K562 (cell line): ENCODE data around the gene ZNF384. TPM values are rescaled to one million over a fixed set of nuclear protein-coding genes. Genes with fewer than 3 reads are reported as not detected.

Source experiments
- ATF1 ChIP-seq, 2 experiments: fragments of 450-650 bp in 1 of 2; IDR thresholded peaks; 2 replicates each; pipeline ENCODE4 v1.6.1; 2016; ENCODE audit warnings: missing compliant biosample characterization in 1 of 2, missing genetic modification characterization in 1 of 2
- EWSR1 ChIP-seq: fragments of 450-650 bp; IDR thresholded peaks from 2 replicates; pipeline ENCODE4 v1.6.1; 2018; ENCODE audit warnings: borderline replicate concordance, mild to moderate bottlenecking, low read depth, moderate library complexity; ENCODE audit not compliant: partially characterized antibody
- GTF2E2 ChIP-seq: fragments of 200-800 bp; sonication (Bioruptor generic); IDR thresholded peaks from 2 replicates; pipeline ENCODE4 v1.6.1; 2016; ENCODE audit warnings: missing genetic modification characterization, missing compliant biosample characterization
- HDAC3 ChIP-seq: fragments of 450-650 bp; IDR thresholded peaks from 2 replicates; pipeline ENCODE4 v1.6.1; 2018; ENCODE audit warnings: borderline replicate concordance, mild to moderate bottlenecking, moderate library complexity; ENCODE audit not compliant: partially characterized antibody
- IFI16 ChIP-seq: fragments of 250-450 bp; sonication (Bioruptor Pico); IDR thresholded peaks from 2 replicates; pipeline ENCODE4 v2.1.2; 2022; ENCODE audit warnings: mild to moderate bottlenecking, inconsistent platforms
- KHSRP ChIP-seq: fragments of 450-650 bp; IDR thresholded peaks from 2 replicates; pipeline ENCODE4 v1.6.1; 2017
- MED1 ChIP-seq: sonication (generic); formaldehyde crosslinking; IDR thresholded peaks from 2 replicates; pipeline ENCODE4 v1.8.1; 2023; ENCODE audit warnings: missing genetic modification reagents, borderline replicate concordance
- NCOA6 ChIP-seq: fragments of 450-650 bp; IDR thresholded peaks from 2 replicates; pipeline ENCODE4 v1.6.1; 2017; ENCODE audit warnings: mild to moderate bottlenecking
- NCOR1 ChIP-seq: fragments of 450-650 bp; IDR thresholded peaks from 2 replicates; pipeline ENCODE4 v1.6.1; 2016; ENCODE audit warnings: mild to moderate bottlenecking, moderate library complexity
- RBBP5 ChIP-seq: fragments of 200-600 bp; sonication (generic); IDR thresholded peaks from 2 replicates; pipeline ENCODE4 v1.6.1; 2012; ENCODE audit warnings: borderline replicate concordance, mild to moderate bottlenecking, low read length, control low read depth, inconsistent platforms; ENCODE audit not compliant: insufficient read depth, poor library complexity, severe bottlenecking
- SIRT6 ChIP-seq: IDR thresholded peaks from one replicate; pipeline ENCODE4 v1.6.1; 2012; ENCODE audit warnings: low read depth, mild to moderate bottlenecking, control low read depth, inconsistent platforms, low read length, moderate library complexity
- SNRNP70 ChIP-seq: fragments of 200-400 bp; formaldehyde crosslinking; optimal IDR thresholded peaks from 2 replicates; pipeline ENCODE3; 2017; ENCODE audit warnings: low read depth, low read length
- TEAD4 ChIP-seq, 2 experiments: sonication (generic) in 1 of 2; formaldehyde crosslinking in 1 of 2; IDR thresholded peaks; 2 replicates each; pipeline versions ENCODE4 v1.6.1 to v1.8.0; 2012 to 2022; ENCODE audit warnings: borderline replicate concordance in 1 of 2, inconsistent platforms in 1 of 2, low read length in 1 of 2, mild to moderate bottlenecking in 1 of 2, missing genetic modification reagents in 1 of 2
- U2AF1 ChIP-seq: fragments of 200-400 bp; formaldehyde crosslinking; optimal IDR thresholded peaks from 2 replicates; pipeline ENCODE3; 2017; ENCODE audit warnings: mild to moderate bottlenecking, low read depth, low read length, moderate library complexity
- ZNF217 ChIP-seq: sonication (generic); formaldehyde crosslinking; IDR thresholded peaks from 2 replicates; pipeline ENCODE4 v1.8.0; 2022; ENCODE audit warnings: mild to moderate bottlenecking, missing genetic modification reagents
- ZNF778 ChIP-seq: fragments of 450-650 bp; formaldehyde crosslinking; IDR thresholded peaks from 2 replicates; pipeline ENCODE4 v1.4.0; 2020; ENCODE audit warnings: mild to moderate bottlenecking, moderate library complexity
- ZSCAN29 ChIP-seq: fragments of 450-650 bp; IDR thresholded peaks from 2 replicates; pipeline ENCODE4 v1.6.1; 2017
- polyA plus RNA-seq, 8 experiments: library from polyadenylated mRNA; depleted of rRNA in 4 of 8; stranded (reverse) in 5 of 8; unstranded in 3 of 8; fragments of >200 nt; fragmentation: Nextera tagmentation in 2 of 8; fragmentation: Illumina TruSeq in 1 of 8; extraction: Ambion mirVana in 2 of 8; extraction: Trizol in 1 of 8; gene quantifications; 2 replicates each; pipeline versions ENCODE4 v1.2.1 to v1.2.3, GENCODE V29; 2011 to 2014; ENCODE audit warnings: inconsistent platforms in 1 of 8, missing spikeins in 1 of 8
- total RNA-seq, 7 experiments: library from RNA; depleted of rRNA in 6 of 7; stranded (reverse); fragments of >200 nt in 6 of 7; fragmentation: Illumina TruSeq in 2 of 7; extraction: Trizol in 2 of 7; gene quantifications; 2 replicates each; pipeline versions ENCODE4 v1.2.1 to v1.2.3, GENCODE V29; 2011 to 2021; ENCODE audit warnings: low replicate concordance in 1 of 7
- TF ChIP-seq, protein P1 (sequence below), 2 experiments: fragments of 450-650 bp in 1 of 2; sonication (generic) in 1 of 2; formaldehyde crosslinking; conservative IDR thresholded peaks; 2 replicates each; pipeline versions ENCODE4 v1.4.0 to v1.8.1; 2020 to 2022; ENCODE audit warnings: mild to moderate bottlenecking in 1 of 2, missing genetic modification reagents in 1 of 2
- TF ChIP-seq, protein P2 (sequence below): sonication (generic); formaldehyde crosslinking; IDR thresholded peaks from 2 replicates; pipeline ENCODE4 v1.8.1; 2023; ENCODE audit warnings: mild to moderate bottlenecking, missing genetic modification reagents
- TF ChIP-seq, protein P3 (sequence below): sonication (generic); formaldehyde crosslinking; IDR thresholded peaks from 2 replicates; pipeline ENCODE4 v1.8.1; 2022; ENCODE audit warnings: missing genetic modification reagents
- TF ChIP-seq, protein P4 (sequence below): sonication (generic); IDR thresholded peaks from 2 replicates; pipeline ENCODE4 v1.6.1; 2016
- TF ChIP-seq, protein P5 (sequence below): fragments of 250-450 bp; sonication (Bioruptor Pico); IDR thresholded peaks from 2 replicates; pipeline ENCODE4 v1.6.1; 2021; ENCODE audit warnings: mild to moderate bottlenecking

ZNF384 gene
- total and polyA plus RNA-seq, 9 of the 15 experiments (the other 6 are each of a cell fraction or from before 2014, with no cell fraction given): 0.36 to 64.8 (median 21.3) TPM

DNA sequence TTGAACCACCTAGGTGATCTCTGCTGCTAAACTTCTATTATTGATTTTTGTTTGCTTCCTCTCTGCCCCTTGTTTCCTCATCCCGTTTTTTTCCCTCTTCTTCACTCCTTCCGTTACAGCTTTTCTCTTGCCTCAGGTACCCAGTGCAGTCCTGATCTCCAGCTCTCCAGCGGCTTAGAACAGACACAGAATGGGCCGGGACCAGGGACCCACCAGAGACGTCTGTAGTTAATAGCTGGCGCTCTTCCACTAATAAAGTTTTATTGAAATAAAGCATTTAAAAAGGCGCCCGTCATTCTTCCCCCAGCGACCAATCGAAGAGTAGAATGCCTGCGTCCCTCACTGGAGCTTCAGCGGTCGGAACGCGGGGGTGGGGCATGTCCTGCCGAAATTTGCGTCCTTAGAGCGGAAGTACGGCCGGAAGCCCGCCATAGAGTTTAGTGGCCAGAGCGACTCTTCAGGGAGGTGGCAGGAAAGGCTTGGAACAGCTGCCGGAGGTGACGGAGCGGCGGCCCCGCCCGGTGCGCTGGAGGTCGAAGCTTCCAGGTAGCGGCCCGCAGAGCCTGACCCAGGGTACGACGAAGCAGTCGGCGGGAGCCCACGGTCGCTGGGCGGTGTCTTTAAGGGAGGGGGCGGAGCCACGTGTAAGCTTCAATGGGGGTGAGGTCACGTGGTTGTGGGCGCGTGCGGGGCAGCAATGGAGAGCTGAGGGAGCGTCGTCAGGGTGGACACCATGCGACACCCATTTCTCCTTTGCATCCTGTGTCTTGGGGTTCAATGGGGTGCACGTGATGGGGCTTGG, 34.6 kb upstream of the ZNF384 start, which contains the start of gene COPS7A (continued):
- TF ChIP-seq, protein P1, sequence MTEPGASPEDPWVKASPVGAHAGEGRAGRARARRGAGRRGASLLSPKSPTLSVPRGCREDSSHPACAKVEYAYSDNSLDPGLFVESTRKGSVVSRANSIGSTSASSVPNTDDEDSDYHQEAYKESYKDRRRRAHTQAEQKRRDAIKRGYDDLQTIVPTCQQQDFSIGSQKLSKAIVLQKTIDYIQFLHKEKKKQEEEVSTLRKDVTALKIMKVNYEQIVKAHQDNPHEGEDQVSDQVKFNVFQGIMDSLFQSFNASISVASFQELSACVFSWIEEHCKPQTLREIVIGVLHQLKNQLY (CRISPR knock-in tag; conservative IDR thresholded peaks at IDR 0.05): no peak
- TF ChIP-seq, protein P2, sequence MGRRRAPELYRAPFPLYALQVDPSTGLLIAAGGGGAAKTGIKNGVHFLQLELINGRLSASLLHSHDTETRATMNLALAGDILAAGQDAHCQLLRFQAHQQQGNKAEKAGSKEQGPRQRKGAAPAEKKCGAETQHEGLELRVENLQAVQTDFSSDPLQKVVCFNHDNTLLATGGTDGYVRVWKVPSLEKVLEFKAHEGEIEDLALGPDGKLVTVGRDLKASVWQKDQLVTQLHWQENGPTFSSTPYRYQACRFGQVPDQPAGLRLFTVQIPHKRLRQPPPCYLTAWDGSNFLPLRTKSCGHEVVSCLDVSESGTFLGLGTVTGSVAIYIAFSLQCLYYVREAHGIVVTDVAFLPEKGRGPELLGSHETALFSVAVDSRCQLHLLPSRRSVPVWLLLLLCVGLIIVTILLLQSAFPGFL (CRISPR knock-in tag): no peak
- TF ChIP-seq NCOR1 (0 out of 2 replicates have a peak, but pooled peaks have one; percentile 5), SNRNP70 (no peak), ZNF217 (no peak), SIRT6 (no peak), HDAC3 (no peak), ATF1 (CRISPR knock-in tag; IDR thresholded peaks at IDR 0.05) (no peak), ATF1 (tag; IDR thresholded peaks at IDR 0.05) (peak; percentile 94), NCOA6 (0 out of 2 replicates have a peak, but pooled peaks have one; percentile 59), EWSR1 (no peak), U2AF1 (no peak), RBBP5 (no peak), KHSRP (no peak), ZSCAN29 (no peak), GTF2E2 (tag) (peak; percentile 75; the same call in 1 of the 2 replicates), TEAD4 (IDR thresholded peaks at IDR 0.05; ENCODE audit: low read length) (no peak; the same call in none of the 2 replicates), TEAD4 (CRISPR knock-in tag; IDR thresholded peaks at IDR 0.05; ENCODE audit: borderline replicate concordance) (no peak), MED1 (CRISPR knock-in tag) (no peak), ZNF778 (CRISPR knock-in tag) (no peak), IFI16 (no peak)
- TF ChIP-seq, protein P3, sequence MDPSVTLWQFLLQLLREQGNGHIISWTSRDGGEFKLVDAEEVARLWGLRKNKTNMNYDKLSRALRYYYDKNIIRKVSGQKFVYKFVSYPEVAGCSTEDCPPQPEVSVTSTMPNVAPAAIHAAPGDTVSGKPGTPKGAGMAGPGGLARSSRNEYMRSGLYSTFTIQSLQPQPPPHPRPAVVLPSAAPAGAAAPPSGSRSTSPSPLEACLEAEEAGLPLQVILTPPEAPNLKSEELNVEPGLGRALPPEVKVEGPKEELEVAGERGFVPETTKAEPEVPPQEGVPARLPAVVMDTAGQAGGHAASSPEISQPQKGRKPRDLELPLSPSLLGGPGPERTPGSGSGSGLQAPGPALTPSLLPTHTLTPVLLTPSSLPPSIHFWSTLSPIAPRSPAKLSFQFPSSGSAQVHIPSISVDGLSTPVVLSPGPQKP (CRISPR knock-in tag): no peak
- TF ChIP-seq, protein P4, sequence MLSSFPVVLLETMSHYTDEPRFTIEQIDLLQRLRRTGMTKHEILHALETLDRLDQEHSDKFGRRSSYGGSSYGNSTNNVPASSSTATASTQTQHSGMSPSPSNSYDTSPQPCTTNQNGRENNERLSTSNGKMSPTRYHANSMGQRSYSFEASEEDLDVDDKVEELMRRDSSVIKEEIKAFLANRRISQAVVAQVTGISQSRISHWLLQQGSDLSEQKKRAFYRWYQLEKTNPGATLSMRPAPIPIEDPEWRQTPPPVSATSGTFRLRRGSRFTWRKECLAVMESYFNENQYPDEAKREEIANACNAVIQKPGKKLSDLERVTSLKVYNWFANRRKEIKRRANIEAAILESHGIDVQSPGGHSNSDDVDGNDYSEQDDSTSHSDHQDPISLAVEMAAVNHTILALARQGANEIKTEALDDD: no peak
- TF ChIP-seq, protein P5, sequence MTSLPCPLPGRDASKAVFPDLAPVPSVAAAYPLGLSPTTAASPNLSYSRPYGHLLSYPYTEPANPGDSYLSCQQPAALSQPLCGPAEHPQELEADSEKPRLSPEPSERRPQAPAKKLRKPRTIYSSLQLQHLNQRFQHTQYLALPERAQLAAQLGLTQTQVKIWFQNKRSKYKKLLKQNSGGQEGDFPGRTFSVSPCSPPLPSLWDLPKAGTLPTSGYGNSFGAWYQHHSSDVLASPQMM (CRISPR knock-in tag): no peak
